A549 treated with CORT108297 at 1 μM for 4 hours (cell line): ENCODE results near the gene NDUFA12. TPM values are rescaled to one million over a fixed set of nuclear protein-coding genes. Genes with fewer than 3 reads are reported as not detected.

ENCODE experiments used
- total RNA-seq: library from RNA; stranded (reverse); fragments of 200-300 nt; extraction: Qiagen RNA extraction; gene quantifications from 5 replicates; pipeline ENCODE4 v1.2.3, GENCODE V29; 2022

Gene NDUFA12
- total RNA-seq = 122 to 162 TPM (median 135 TPM) in 5 replicates

GRCh38 chr12:95003213-95003920 lies at the start of gene NDUFA12:
NDUFA12 (minus strand) TSS chr12:95003697; CDS start chr12:95003680, 17 bp downstream.

Other genes with a start within 250 kb of the NDUFA12 start
- gene NR2C1, start 69.9 kb upstream of the NDUFA12 start, total RNA-seq = 22.8 to 27.5 TPM (median 26.0 TPM) in 5 replicates
- gene FGD6, start 213.8 kb upstream of the NDUFA12 start, total RNA-seq = 12.5 to 17.4 TPM (median 14.9 TPM) in 5 replicates
- 55.0 to 79.8 TPM (median 63.9 TPM) in 5 replicates for gene VEZT, start 214.1 kb upstream of the NDUFA12 start, total RNA-seq